Hematopoietic multipotent progenitor cell treated with erythropoietin and hydrocortisone succinate and interleukin-3 and kit ligand, for 15 days (in vitro differentiated cells): ENCODE measurements around the gene C2CD2.
"Not testable (repeated sequence)": the region's sequence is repeated elsewhere in the genome, so short reads cannot be mapped to it uniquely, and the experiment has no call there.

ENCODE experiments used
- DNase-seq: peaks from one replicate; pipeline ENCODE4 v3.0.0-alpha.2; 2015; ENCODE audit warnings: low spot score

C2CD2 gene

GRCh38 chr21:41975391-41976272 is 21.8 kb upstream of the C2CD2 start:
- DNase-seq = no peak

- DNase-seq = no peak
Measured at GRCh38 chr21:41974752-41975053, 20.9 kb upstream of the C2CD2 start.

GRCh38 chr21:41973861-41974751 is 20.3 kb upstream of the C2CD2 start:
- no peak for DNase-seq

- DNase-seq = no peak
Measured at GRCh38 chr21:41973427-41973831, 19.6 kb upstream of the C2CD2 start.

- DNase-seq = no peak
Measured at GRCh38 chr21:41972511-41973205, 18.8 kb upstream of the C2CD2 start.

DNA sequence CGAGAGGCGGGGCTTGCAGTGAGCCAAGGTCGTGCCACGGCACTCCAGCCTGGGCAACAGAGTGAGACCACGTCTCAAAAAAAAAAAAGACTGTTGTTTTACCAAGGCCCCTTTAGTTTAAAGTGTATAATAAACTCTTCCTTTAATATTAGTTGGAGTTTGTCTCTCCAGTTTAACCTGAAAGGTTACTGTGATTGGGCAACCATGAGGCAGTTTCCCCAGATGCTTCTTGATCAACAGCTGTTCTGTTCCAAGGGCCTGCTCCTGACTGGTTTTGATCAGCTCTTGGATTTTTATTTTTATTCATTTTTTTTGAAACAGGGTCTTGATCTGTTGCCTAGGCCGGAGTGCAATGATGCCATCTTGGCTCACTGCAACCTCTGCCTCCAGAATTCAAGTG is 18.1 kb upstream of the C2CD2 start:
- no peak for DNase-seq

DNA sequence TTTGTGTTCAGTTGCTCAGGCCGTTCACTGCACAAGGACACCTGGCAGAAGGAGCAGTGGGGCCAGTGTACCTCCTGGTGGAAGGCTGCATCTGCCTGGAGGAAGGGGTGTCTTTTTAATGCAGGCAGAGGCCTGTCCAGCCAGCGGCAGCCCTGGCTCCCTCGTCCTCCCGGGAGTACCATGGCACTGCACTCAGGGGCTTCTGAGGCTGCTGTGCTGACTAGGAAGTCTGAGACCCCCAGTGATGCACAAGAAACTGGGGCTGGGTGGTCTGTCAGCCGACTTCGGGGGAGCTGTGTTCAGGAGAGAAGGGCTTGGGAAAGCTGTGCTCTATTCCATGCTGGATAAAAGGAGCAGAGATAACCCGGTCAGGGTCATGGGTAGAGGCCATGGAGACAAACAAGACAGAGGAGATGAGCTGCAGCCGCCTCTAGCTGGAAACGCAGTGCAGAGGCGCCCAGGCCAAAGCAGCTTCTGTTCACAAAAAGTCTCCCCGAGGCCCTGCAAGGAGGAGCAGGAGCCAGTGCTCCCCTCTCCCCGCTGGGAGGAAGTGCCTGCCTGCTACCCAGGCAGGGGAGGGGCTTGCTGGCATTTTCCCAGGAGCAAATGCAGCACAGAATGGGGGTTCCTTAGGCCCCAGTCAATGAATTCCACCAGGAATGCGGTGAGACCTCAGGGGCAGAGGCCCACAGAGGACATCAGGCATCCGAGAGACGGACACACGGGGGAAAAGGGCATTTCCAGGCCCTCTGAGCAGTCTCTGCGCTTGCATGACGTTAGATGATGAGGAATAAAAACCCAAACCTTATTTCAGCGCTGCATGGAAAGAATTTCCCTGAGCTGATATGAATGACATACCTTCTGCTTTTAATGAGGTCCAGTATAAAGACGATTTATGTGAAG is 17.2 kb upstream of the C2CD2 start:
- DNase-seq = no peak

- no peak for DNase-seq
Measured at GRCh38 chr21:41970106-41970391, 16.2 kb upstream of the C2CD2 start.

GRCh38 chr21:41967708-41968107 is 13.9 kb upstream of the C2CD2 start:
- DNase-seq = no peak

- DNase-seq = no peak
Measured at GRCh38 chr21:41966872-41967621, 13.2 kb upstream of the C2CD2 start.

DNA sequence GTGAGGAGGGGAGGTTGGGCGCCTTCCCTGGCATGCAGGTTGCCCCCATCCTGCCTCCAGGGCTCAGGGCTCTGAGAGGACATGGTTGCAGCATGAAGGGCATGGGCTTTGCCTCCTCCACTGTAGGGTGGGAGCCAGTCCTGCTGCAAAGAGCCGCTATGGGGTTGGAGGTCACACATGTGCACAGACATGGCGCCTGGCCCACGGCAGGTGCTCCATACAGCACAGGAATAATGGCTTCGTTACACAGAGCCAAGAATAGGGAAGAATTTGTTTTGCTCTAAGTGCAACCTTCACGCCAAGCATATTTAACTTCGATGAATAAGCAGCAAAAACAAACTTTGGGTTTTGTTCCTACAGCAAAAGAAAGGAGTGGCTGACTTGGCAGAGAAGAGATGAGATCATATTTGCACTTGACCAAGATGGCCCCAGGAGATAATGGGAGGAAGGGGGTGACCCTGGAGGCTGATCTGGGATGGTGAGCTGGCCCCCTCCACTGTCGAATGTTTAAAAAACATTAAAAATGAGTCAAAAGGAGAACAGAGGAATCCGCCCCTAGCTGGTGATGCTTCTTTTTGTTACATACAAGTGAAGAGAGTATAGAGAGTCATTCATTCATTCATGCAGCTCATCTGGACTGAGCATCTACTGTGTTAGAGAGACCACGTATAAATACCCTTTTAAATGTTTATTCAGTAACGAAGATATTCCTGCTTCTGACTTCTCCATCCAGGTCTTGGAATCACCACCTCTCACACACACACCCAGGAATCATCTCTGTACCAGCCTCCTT is 12.4 kb upstream of the C2CD2 start:
- no peak for DNase-seq

DNA sequence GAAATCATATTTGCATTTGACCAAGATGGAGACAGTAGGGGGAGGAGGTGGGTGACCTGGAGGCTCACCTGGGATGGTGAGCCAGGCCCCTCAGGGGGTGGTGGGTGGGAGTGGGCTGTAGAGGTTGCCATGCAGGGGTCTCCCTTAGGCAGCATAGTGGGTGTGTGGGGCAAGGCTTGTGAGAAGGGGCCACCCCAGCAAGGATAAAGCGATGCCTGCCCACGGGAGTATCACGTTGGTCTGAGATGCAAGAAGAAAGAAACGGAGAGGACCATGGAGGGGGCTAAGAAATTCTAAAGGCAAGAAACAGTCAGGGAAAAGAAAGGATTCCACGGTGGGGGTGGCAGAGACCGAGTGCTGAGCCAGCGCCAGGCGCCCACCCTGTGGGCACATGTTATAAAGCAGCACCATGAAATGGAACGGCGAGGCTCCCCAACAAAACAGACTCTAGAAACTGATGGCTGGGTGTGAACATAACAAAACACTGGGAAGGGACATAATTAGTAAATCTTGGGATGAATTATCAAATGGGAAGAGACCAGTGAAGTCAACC is 11.7 kb upstream of the C2CD2 start:
- DNase-seq = no peak

DNA sequence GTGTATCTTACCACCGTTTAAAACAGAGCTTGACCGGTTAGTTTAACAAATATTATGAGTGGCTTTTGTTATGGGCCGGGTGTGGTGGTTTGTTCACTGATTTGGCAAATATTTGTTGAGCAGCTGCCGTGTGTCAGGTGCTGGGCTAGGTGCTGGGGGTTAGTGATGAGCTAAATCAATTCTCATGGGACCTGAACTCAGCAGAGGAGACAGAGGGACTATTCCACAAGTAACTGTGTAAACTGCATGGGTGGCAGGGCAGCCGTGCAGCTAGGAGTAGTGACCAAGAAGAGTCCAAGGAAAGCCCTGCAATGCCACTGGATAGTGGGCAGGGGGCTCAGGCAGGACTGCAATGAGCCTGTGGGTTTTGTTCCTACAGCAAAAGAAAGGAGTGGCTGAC is 11.2 kb upstream of the C2CD2 start:
- no peak for DNase-seq

- no peak for DNase-seq
Measured at GRCh38 chr21:41964171-41964570, 10.4 kb upstream of the C2CD2 start.

GRCh38 chr21:41962425-41962966 is 8.7 kb upstream of the C2CD2 start:
- no peak for DNase-seq

DNA sequence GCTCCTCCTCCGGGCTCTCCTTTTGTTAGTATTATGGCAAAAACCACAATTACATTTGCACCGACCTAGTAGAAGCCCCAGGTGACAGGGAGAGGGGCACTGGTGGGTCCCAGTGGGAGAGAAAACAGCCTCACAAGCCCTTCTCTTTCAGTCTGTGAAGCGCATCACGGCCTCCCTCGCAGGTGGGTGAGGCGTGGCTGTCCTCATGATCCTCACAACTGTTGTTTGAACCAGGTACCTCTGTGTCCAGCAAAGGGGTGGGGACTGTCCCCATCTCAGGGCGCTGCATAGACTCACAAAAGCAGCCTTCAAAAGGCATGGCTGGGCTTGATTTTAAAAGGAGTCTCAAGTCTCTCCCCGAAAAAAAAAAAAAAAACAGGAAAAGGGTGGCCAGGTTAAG is 7.9 kb upstream of the C2CD2 start:
- no peak for DNase-seq

- no peak for DNase-seq
Measured at GRCh38 chr21:41961282-41961701, 7.5 kb upstream of the C2CD2 start.

DNA sequence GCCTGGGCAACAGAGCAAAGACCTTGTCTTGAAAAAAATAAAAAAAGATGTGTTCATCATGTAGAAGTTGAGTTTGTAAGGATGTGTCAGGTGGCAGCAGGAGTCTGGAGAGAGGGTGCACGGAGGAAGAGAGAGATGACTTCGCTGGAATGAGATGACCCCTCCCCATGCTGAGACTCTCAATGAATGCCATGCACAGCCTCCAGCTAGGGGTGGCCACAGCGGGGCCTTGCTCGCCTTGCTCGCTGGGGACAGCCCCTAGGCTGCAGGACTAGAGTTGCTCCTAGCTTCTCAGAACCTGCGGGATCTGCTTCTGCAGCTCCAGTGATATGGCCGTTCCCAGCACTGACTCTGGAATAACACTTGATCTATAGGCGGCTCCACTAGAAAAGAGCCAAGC is 6.6 kb upstream of the C2CD2 start:
- DNase-seq = no peak

- DNase-seq = not testable (repeated sequence)
Measured at GRCh38 chr21:41959697-41960096, 5.9 kb upstream of the C2CD2 start.
